HUES64 (cell line): ENCODE data around the gene IQGAP1.
A peak's percentile ranks its signal among the peaks of the same experiment; 100 is the strongest.
"Not testable (repeated sequence)": the region's sequence is repeated elsewhere in the genome, so short reads cannot be mapped to it uniquely, and the experiment has no call there.

Experiments
- H3K27ac ChIP-seq: 2 replicates; pipeline ENCODE4 v1.7.0; 2013; ENCODE audit warnings: low read depth, low read length, inconsistent platforms
- H3K27me3 ChIP-seq: 2 replicates; pipeline ENCODE4 v1.6.1; 2013; ENCODE audit warnings: mild to moderate bottlenecking, low read length; ENCODE audit not compliant: insufficient read depth
- H3K36me3 ChIP-seq: 2 replicates; pipeline ENCODE4 v1.6.1; 2013; ENCODE audit warnings: mild to moderate bottlenecking, low read length; ENCODE audit not compliant: insufficient read depth
- H3K4me1 ChIP-seq: 2 replicates; pipeline ENCODE4 v1.6.1; 2013; ENCODE audit warnings: mild to moderate bottlenecking, low read length, moderate library complexity; ENCODE audit not compliant: insufficient read depth
- H3K4me3 ChIP-seq: 2 replicates; pipeline ENCODE4 v1.5.1; 2013; ENCODE audit warnings: mild to moderate bottlenecking, low read length, moderate library complexity
- H3K9ac ChIP-seq: 2 replicates; pipeline ENCODE4 v1.6.1; 2013; ENCODE audit warnings: mild to moderate bottlenecking, low read depth, low read length
- H3K9me3 ChIP-seq: 2 replicates; pipeline ENCODE4 v1.6.1; 2013; ENCODE audit warnings: low read depth, low read length; ENCODE audit not compliant: insufficient read depth
- WGBS: fragments of 150-250, 120-280 bp; methylation state at CpG from one replicate; pipeline ENCODE4 v1.1.7; 2013; ENCODE audit warnings: missing lambda C conversion rate; 5-methylcytosine and 5-hydroxymethylcytosine counted together

Gene IQGAP1

DNA sequence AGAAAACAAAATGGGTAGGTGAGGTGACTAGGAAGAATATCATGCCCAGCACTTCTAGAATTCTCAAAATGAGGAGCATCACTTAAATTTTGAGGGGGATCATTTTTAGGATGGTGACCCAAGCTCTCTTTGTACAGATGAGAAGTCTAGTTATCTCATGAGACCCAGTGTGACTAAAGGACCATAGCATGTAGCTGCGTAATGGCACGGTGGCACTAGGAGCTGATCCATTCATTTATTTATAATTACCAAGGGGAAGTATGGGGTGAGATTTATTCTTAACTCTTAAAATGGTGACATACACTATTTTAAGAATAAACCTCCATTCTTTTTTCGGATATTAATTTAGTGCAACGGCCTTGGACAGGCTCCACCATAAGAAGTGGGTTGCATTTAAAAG, 8.3 kb downstream of the IQGAP1 start:
- no peaks in the 10 kb centered on the region for H3K27me3 ChIP-seq
- H3K27ac ChIP-seq, result no peak overlapping the region
- H3K9me3 ChIP-seq, result no peaks in the 10 kb centered on the region
- H3K9ac ChIP-seq, result no peak overlapping the region
- H3K4me1 ChIP-seq, result peaks cover 54% of the 10 kb centered on the region
- WGBS, result 89% methylated on average over 4 of the region's 4 CpGs
- H3K36me3 ChIP-seq, result peaks cover 3% of the 10 kb centered on the region
- no peak overlapping the region for H3K4me3 ChIP-seq

DNA sequence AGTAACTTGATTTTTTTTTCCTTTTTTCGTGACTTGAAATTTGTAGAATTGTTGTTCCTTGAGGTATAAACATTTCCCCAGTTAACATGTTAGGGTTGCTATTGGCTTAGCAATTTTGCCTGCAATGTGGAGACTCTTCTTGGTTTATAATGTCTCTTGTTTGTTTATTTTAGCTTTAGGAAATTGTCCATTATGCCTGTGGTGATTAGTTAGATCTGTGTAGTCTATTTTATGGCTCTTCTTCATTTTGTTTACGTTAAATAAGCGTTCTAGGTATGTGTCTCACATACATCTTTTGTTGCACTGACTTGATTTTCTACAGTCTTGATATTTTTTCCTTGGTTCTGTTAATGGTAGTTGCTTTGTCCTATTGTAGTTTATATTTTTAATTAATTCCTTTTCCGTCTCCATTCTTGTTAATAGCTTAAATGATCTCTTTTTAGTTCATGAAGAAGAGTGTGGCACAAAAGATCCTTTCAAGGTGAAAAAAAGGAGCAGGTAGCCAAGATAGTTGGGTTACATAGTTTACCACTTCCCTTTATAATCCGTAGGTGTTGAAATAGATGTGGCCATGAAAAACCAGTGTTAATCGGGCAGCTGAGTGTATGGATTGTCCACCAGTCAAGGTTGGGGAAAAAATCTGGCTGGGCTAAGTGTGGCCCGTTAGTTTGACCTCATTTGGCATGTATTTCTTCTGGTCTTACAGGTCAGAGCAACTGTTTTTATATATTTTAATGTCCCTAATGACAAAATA, 12.1 kb downstream of the IQGAP1 start:
- Histone ChIP-seq H3K27ac (peak overlapping the region; percentile 84), H3K27me3 (no peaks in the 10 kb centered on the region), H3K9ac (peak overlapping the region; percentile 63), H3K4me1 (peaks cover 51% of the 10 kb centered on the region), H3K36me3 (no peaks in the 10 kb centered on the region), H3K9me3 (no peaks in the 10 kb centered on the region), H3K4me3 (peak overlapping the region; percentile 23; the same call in 1 of the 2 replicates)
- 76% methylated on average over 5 of the region's 7 CpGs for WGBS

DNA sequence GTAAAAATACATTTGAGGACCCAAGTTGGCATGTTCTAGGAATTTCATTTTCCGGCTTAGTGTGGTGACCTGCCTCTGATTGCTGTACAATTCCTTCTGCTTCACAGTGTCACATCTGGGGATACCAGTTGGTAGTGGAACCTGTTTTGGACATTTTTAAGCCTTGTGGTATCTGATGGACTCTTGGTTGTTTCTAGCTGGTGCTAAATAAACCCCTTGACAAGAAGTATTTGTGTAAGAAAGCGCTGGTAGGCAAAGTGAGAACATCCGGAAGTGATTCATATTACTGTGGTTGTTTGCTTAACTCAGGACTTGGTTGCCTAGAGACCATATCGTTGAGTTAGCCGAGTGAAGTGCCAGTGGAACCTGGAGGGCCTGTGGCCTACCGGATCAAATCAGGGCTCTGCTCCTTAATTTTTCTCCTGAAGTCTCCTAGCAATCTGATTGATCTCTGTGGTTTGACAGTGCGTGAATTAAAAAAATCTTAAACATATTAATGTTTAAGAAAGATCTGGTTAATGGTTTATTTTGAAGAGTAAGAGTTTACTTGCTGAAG, 12.8 kb downstream of the IQGAP1 start:
- H3K4me3 ChIP-seq, result peak overlapping the region; percentile 23
- H3K27me3 ChIP-seq, result no peaks in the 10 kb centered on the region
- 18% methylated on average over 6 of the region's 7 CpGs for WGBS
- peak overlapping the region; percentile 63 for H3K9ac ChIP-seq
- no peaks in the 10 kb centered on the region for H3K9me3 ChIP-seq
- H3K27ac ChIP-seq, result peak overlapping the region; percentile 84
- H3K4me1 ChIP-seq, result peaks cover 54% of the 10 kb centered on the region
- no peaks in the 10 kb centered on the region for H3K36me3 ChIP-seq

DNA sequence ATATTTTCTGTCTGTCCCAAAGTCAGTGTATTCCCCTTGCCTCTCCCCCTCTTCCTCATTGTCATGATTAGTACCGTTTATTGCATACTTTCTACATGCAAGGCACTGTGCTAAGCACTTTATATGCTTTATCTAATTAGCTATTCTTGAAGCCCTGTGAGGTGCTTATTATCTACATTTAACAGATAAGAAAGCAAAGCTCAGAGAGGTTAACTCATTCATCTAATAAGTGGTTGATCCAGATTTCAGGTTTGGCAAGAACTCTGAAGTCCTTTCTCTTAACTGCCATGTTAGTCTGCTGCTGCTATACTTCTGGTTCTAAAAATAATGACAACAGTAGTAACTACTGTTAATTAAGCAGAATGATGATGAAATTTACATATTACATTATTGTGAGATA, 13.5 kb downstream of the IQGAP1 start:
- Histone ChIP-seq H3K27ac (peak overlapping the region; percentile 84), H3K9ac (peak overlapping the region; percentile 63), H3K36me3 (no peaks in the 10 kb centered on the region), H3K4me3 (no peak overlapping the region), H3K4me1 (peaks cover 56% of the 10 kb centered on the region), H3K9me3 (no peaks in the 10 kb centered on the region), H3K27me3 (no peaks in the 10 kb centered on the region)
- 48% methylated on average over 1 of the region's 1 CpG for WGBS

DNA sequence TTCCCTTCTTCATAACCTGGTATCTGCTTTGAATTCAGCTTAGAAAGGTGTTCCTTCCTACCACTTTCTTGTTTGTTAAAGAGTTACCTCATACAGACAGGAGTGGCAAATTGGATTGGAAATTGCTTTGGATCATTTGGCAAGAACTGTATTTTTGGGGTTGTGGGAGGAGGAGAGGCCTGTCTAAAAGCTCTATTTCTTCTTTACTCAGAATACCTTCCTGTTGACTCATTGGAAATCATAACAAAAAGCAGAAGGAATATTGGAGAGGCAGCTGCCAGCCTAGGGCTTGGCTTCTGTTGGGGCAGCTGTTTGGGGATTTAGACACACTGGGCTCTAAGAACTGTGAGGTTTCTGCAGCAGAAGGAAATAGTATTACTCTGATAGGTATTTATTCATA, 14.2 kb downstream of the IQGAP1 start:
- peak overlapping the region; percentile 84 for H3K27ac ChIP-seq
- no peaks in the 10 kb centered on the region for H3K36me3 ChIP-seq
- H3K4me3 ChIP-seq, result no peak overlapping the region
- H3K9me3 ChIP-seq, result no peaks in the 10 kb centered on the region
- H3K9ac ChIP-seq, result no peak overlapping the region; the same call in 1 of the 2 replicates
- H3K27me3 ChIP-seq, result no peaks in the 10 kb centered on the region
- peaks cover 64% of the 10 kb centered on the region for H3K4me1 ChIP-seq

DNA sequence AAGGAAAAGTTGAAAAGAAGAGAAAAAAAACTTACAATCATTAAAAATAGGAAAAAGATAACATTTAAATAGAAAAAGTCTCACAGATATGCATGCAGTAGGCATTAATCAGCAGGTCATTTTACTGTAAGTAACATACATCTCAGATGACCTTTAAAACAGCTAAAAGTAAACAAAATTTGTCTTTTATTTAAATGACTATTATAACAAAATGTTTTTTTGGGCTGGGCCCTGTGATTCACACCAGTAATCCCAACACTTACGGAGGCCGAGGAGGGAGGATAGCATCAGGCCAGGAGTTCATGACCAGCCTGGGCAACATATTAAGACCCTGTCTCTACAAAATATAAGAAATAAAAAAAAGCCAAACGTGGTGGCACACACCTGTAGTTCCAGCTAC, 14.7 kb downstream of the IQGAP1 start:
- H3K9ac ChIP-seq, result no peak overlapping the region
- no peak overlapping the region for H3K4me3 ChIP-seq
- no peaks in the 10 kb centered on the region for H3K27me3 ChIP-seq
- no peak overlapping the region for H3K27ac ChIP-seq
- H3K36me3 ChIP-seq, result no peaks in the 10 kb centered on the region
- WGBS, result 94% methylated on average over 3 of the region's 3 CpGs
- H3K9me3 ChIP-seq, result no peaks in the 10 kb centered on the region
- peaks cover 69% of the 10 kb centered on the region for H3K4me1 ChIP-seq

DNA sequence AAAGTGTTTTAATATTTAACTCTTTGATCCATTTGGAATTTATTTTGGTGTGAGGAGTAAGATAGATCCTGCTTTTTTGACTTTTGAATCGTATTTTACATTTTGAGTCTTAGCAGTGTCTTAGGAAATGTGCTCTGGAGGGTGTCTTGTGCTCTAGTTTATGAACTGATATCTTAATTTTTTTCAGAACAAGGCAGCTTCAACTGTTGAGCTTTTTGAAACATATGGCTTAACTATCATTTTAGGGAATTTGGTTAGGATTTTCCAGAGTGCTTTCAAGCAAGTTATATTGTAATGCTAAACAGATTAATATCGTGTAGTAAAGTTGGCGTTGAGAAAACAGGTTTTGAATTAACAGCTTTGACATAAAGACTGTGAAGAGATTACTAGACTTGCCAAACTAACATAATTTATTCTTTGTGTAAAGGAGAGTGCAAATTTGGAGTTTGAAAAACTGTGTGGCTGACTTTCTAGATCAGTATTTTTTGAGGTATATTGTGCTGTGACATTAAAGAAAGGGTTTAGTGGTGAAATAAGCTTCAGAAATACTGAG, 17.1 kb downstream of the IQGAP1 start:
- Histone ChIP-seq H3K4me1 (peaks cover 64% of the 10 kb centered on the region), H3K9me3 (no peaks in the 10 kb centered on the region), H3K27me3 (no peaks in the 10 kb centered on the region), H3K36me3 (no peaks in the 10 kb centered on the region), H3K9ac (no peak overlapping the region), H3K4me3 (no peak overlapping the region), H3K27ac (no peak overlapping the region; the same call in 1 of the 2 replicates)
- WGBS, result 70% methylated on average over 3 of the region's 3 CpGs

DNA sequence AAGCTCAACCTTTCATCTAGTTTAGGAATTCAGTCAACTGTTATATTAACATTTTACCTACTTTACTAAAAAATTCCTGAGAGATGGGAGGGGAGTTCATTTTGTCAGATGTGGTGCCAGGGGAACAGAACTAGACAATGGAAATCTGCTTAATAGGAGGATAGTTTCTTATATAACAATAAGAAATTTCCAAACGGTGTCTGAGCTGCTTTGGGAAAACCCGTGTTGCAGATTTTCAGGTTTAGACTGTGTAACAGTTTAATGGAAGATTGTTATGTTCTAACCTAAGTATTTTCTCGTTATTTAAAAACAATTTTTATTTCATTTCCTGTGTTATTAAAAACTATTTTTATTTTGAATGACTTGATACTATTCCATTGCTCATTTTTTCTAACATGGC, 19.3 kb downstream of the IQGAP1 start:
- no peak overlapping the region for H3K4me3 ChIP-seq
- H3K9ac ChIP-seq, result no peak overlapping the region
- H3K4me1 ChIP-seq, result peaks cover 57% of the 10 kb centered on the region
- no CpG with 5 or more reads among the region's 3 CpGs for WGBS
- H3K9me3 ChIP-seq, result no peaks in the 10 kb centered on the region
- H3K27ac ChIP-seq, result peak overlapping the region; percentile 15; the same call in 1 of the 2 replicates
- no peaks in the 10 kb centered on the region for H3K36me3 ChIP-seq
- no peaks in the 10 kb centered on the region for H3K27me3 ChIP-seq

DNA sequence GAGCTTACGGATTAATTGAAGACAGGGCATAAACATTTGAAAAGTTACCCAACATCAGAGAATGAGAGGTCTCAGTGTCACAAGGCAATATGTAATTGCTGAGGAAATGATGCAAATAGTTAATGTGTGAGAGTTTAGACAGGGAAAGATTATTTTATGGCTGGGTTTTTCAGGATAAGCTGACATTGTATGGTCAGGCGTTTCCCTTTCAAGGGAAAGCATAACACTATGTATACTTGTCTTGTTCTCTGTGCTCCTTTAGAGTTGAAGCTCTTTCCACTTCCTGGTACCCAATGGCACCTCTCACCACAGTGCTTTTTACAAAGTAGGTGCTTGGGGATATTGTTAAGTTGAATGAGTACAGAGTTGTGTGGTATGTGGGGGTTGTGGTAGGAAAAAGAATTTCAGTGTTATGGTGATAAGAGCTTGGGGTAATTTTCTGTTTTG, 19.9 kb downstream of the IQGAP1 start:
- Histone ChIP-seq H3K9me3 (no peaks in the 10 kb centered on the region), H3K36me3 (no peaks in the 10 kb centered on the region), H3K4me1 (peaks cover 58% of the 10 kb centered on the region), H3K4me3 (no peak overlapping the region), H3K27me3 (no peaks in the 10 kb centered on the region), H3K27ac (peak overlapping the region; percentile 15; the same call in 1 of the 2 replicates), H3K9ac (no peak overlapping the region)
- 84% methylated on average over 2 of the region's 2 CpGs for WGBS

DNA sequence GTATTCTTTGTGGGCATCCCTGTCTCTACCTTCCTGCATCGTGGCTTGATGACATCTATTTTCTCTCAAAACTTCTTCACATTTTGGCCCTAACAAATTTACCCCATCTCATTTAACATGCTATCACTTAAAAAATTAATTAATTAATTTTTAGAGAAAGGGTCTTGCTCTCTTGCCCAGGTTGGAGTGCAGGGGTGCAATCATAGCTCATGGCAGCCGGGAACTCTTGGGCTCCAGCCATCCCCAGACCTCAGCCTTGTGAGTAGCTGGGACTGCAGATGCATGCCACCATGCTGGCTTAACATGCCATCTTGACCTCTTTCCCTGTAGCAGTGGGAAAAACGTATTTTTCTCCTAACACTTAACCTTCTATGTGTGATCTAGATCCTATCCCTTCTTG, 20.6 kb downstream of the IQGAP1 start:
- no peaks in the 10 kb centered on the region for H3K27me3 ChIP-seq
- no peak overlapping the region for H3K9ac ChIP-seq
- 93% methylated on average over 3 of the region's 3 CpGs for WGBS
- peaks cover 66% of the 10 kb centered on the region for H3K4me1 ChIP-seq
- H3K27ac ChIP-seq, result no peak overlapping the region
- no peaks in the 10 kb centered on the region for H3K9me3 ChIP-seq
- no peak overlapping the region for H3K4me3 ChIP-seq
- H3K36me3 ChIP-seq, result no peaks in the 10 kb centered on the region

DNA sequence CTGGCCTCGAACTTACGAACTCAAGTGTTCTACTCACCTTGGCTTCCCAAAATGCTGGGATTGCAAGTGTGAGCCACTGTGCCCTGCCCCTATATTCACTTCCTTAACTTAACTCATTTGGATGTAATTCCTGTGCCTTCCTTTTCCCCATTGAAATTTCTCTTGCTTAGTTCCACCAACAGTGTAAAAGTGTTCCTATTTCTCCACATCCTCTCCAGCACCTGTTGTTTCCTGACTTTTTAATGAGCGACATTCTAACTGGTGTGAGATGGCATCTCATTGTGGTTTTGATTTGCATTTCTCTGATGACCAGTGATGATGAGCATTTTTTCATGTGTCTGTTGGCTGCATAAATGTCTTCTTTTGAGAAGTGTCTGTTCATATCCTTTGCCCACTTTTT, 21.5 kb downstream of the IQGAP1 start:
- WGBS, result 97% methylated on average over 3 of the region's 3 CpGs
- not testable (repeated sequence) for H3K27ac ChIP-seq
- H3K4me1 ChIP-seq, result peaks cover 72% of the 10 kb centered on the region

More for the DNA sequence above, 21.5 kb downstream of the IQGAP1 start:
- H3K9ac ChIP-seq, H3K27me3 ChIP-seq, H3K36me3 ChIP-seq, H3K4me3 ChIP-seq, H3K9me3 ChIP-seq: not testable (repeated sequence)
